ENCODE data around the gene MACROH2A2.

DNA sequence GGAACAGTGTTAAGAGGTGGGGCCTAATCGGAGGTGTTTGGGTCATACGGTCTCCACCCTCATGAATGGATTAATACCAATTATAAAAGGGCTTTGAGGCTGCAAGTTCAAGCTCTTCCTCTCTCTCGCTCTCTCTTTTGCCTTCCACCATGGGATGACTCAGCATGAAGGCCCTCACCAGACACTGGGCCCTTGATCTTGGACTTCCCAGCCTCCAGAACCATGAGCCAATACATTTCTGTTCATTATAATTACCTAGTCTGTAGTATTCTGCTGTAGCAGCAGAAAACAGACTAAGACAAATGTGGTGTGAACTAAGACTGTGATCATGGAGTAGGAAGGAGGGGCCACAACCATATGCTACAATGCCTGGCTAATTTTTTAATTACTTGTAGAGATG lies 72.3 kb downstream of the MACROH2A2 start:
- TF ChIP-seq POLR2A (IDR thresholded peaks at IDR 0.05; ENCODE audit: extremely low read depth, insufficient read length): no peak
- TF ChIP-seq, protein P1, sequence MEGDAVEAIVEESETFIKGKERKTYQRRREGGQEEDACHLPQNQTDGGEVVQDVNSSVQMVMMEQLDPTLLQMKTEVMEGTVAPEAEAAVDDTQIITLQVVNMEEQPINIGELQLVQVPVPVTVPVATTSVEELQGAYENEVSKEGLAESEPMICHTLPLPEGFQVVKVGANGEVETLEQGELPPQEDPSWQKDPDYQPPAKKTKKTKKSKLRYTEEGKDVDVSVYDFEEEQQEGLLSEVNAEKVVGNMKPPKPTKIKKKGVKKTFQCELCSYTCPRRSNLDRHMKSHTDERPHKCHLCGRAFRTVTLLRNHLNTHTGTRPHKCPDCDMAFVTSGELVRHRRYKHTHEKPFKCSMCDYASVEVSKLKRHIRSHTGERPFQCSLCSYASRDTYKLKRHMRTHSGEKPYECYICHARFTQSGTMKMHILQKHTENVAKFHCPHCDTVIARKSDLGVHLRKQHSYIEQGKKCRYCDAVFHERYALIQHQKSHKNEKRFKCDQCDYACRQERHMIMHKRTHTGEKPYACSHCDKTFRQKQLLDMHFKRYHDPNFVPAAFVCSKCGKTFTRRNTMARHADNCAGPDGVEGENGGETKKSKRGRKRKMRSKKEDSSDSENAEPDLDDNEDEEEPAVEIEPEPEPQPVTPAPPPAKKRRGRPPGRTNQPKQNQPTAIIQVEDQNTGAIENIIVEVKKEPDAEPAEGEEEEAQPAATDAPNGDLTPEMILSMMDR (IDR thresholded peaks at IDR 0.05; ENCODE audit: low read depth, low read length): no peak
- TF ChIP-seq, protein P2, sequence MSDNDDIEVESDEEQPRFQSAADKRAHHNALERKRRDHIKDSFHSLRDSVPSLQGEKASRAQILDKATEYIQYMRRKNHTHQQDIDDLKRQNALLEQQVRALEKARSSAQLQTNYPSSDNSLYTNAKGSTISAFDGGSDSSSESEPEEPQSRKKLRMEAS (IDR thresholded peaks at IDR 0.05; ENCODE audit: low read depth, low read length): no peak
